B cell (primary cell): Measurements from ENCODE around the gene EFCAB7. TPM values are rescaled to one million over a fixed set of nuclear protein-coding genes. Genes with fewer than 3 reads are reported as not detected.

Source experiments
- ATAC-seq: fragments of 200-7000 bp; cut with Tn5 transposase; one replicate; pipeline ENCODE4 v1.10.0; 2021; ENCODE audit warnings: low read depth, mild to moderate bottlenecking, moderate number of reproducible peaks, moderate library complexity
- CTCF ChIA-PET: fragments of 350-600 bp; sonication (Branson Sonifier 250); formaldehyde crosslinking; loops from one replicate; lab custom pipeline; 2021; ENCODE audit warnings: antibody characterized with exemption, inconsistent platforms; lab: Charles Lee
- POLR2A ChIA-PET: fragments of 350-600 bp; sonication (Branson Sonifier 250); formaldehyde crosslinking; loops from one replicate; lab custom pipeline; 2021; ENCODE audit warnings: antibody characterized with exemption; lab: Charles Lee
- DNase-seq: peaks from one replicate; pipeline ENCODE4 v3.0.0; 2013
- H2AFZ ChIP-seq: 2 replicates; pipeline ENCODE4 v1.6.1; 2012; ENCODE audit warnings: mild to moderate bottlenecking, low read depth, low read length; ENCODE audit not compliant: insufficient read depth, poor library complexity, severe bottlenecking
- H3K27ac ChIP-seq, 2 donors: 1 replicate in 1 of 2; 2 replicates in 1 of 2; pipeline ENCODE4 v1.5.1; 2012 to 2013; ENCODE audit warnings: low read length in 2 of 2, mild to moderate bottlenecking in 2 of 2, moderate library complexity in 1 of 2
- H3K27me3 ChIP-seq, 4 experiments: fragments of 200-600 bp in 1 of 4; sonication (generic) in 1 of 4; replicated peaks in 1 of 4; 1 replicate in 2 of 4; 2 replicates in 2 of 4; pipeline versions ENCODE4 v1.6.1 to v1.7.0; 2013 to 2016; ENCODE audit warnings: low read length in 3 of 4, mild to moderate bottlenecking in 2 of 4, mixed read lengths in 1 of 4, moderate library complexity in 1 of 4; ENCODE audit not compliant: insufficient read depth in 4 of 4, control insufficient read depth in 3 of 4; ENCODE audit errors: control extremely low read depth in 1 of 4
- H3K36me3 ChIP-seq, 2 experiments: replicated peaks in 1 of 2; 1 replicate in 1 of 2; 2 replicates in 1 of 2; pipeline versions ENCODE4 v1.6.1 to v1.7.1; 2013; ENCODE audit warnings: low read length in 1 of 2; ENCODE audit not compliant: insufficient read depth in 2 of 2, control insufficient read depth in 1 of 2; ENCODE audit errors: control extremely low read depth in 1 of 2, extremely low read depth in 1 of 2
- H3K4me1 ChIP-seq, 2 donors: fragments of 200-600 bp in 1 of 2; sonication (generic) in 1 of 2; 1 replicate in 1 of 2; 2 replicates in 1 of 2; pipeline versions ENCODE4 v1.5.1 to v1.6.1; 2013 to 2017; ENCODE audit warnings: low read length in 2 of 2; ENCODE audit not compliant: control insufficient read depth in 2 of 2, insufficient read depth in 2 of 2
- H3K4me2 ChIP-seq: replicated peaks from 2 replicates; pipeline ENCODE3; 2012; ENCODE audit warnings: mild to moderate bottlenecking, low read depth, low read length; ENCODE audit not compliant: poor library complexity, severe bottlenecking
- H3K4me3 ChIP-seq, 5 experiments: fragments of 200-600 bp in 1 of 5; sonication (generic) in 1 of 5; 1 replicate in 3 of 5; 2 replicates in 2 of 5; pipeline versions ENCODE4 v1.5.1 to v1.7.0; 2011 to 2016; ENCODE audit warnings: low read length in 4 of 5, mild to moderate bottlenecking in 4 of 5, low read depth in 2 of 5, control low read depth in 1 of 5, moderate library complexity in 1 of 5; ENCODE audit not compliant: insufficient read depth in 1 of 5; ENCODE audit errors: control extremely low read depth in 1 of 5, extremely low read depth in 1 of 5
- H3K79me2 ChIP-seq: fragments of 200-600 bp; sonication (generic); one replicate; pipeline ENCODE4 v1.6.0; 2016; ENCODE audit warnings: low read length; ENCODE audit not compliant: control insufficient read depth, insufficient read depth
- H3K9ac ChIP-seq: fragments of 200-600 bp; sonication (generic); 2 replicates; pipeline ENCODE4 v1.6.1; 2017; ENCODE audit warnings: mild to moderate bottlenecking, low read length, moderate library complexity
- H3K9me3 ChIP-seq, 3 donors: one replicate each; pipeline versions ENCODE4 v1.6.1 to v1.7.1; 2013; ENCODE audit warnings: low read length in 2 of 3; ENCODE audit not compliant: control insufficient read depth in 2 of 3, insufficient read depth in 1 of 3; ENCODE audit errors: control extremely low read depth in 1 of 3
- H4K20me1 ChIP-seq: 2 replicates; pipeline ENCODE4 v1.6.0; 2012; ENCODE audit warnings: mild to moderate bottlenecking, low read length; ENCODE audit not compliant: insufficient read depth, control insufficient read depth, poor library complexity, severe bottlenecking
- H3K27ac Mint-ChIP-seq: one replicate; pipeline ENCODE4 v1.8.0; 2021; ENCODE audit warnings: mixed read lengths
- H3K27me3 Mint-ChIP-seq: one replicate; pipeline ENCODE4 v1.8.0; 2021; ENCODE audit warnings: mixed read lengths
- H3K4me1 Mint-ChIP-seq: one replicate; pipeline ENCODE4 v1.8.0; 2021; ENCODE audit warnings: mixed read lengths
- H3K4me3 Mint-ChIP-seq: one replicate; pipeline ENCODE4 v1.8.0; 2021; ENCODE audit warnings: mixed read lengths
- H3K9me3 Mint-ChIP-seq: one replicate; pipeline ENCODE4 v1.8.0; 2022; ENCODE audit warnings: mixed read lengths; ENCODE audit not compliant: insufficient read depth
- EZH2 ChIP-seq: IDR thresholded peaks from 2 replicates; pipeline ENCODE4 v1.6.1; 2012; ENCODE audit warnings: borderline replicate concordance, low read depth, mild to moderate bottlenecking, moderate library complexity, low read length; ENCODE audit not compliant: insufficient read depth, poor library complexity, severe bottlenecking
- WGBS: methylation state at CpG from one replicate; pipeline ENCODE4 v1.1.5; 2013; ENCODE audit warnings: missing lambda C conversion rate; ENCODE audit not compliant: insufficient coverage; 5-methylcytosine and 5-hydroxymethylcytosine counted together
- intact Hi-C: fragments of 100-400 bp; cut with micrococcal nuclease; formaldehyde crosslinking; loops from one replicate; pipeline ENCODE4 v1.10.0; 2022
- polyA plus RNA-seq: library from polyadenylated mRNA; depleted of rRNA; stranded (reverse); fragments of >200 nt; gene quantifications from 2 replicates; pipeline ENCODE4 v1.2.3, GENCODE V29; 2012
- total RNA-seq, 2 donors: library from RNA; stranded (reverse); fragments of 120-200 nt in 1 of 2; gene quantifications; 1 replicate in 1 of 2; 2 replicates in 1 of 2; pipeline versions ENCODE4 v1.2.3 to v1.2.4, GENCODE V29; 2013 to 2022
- TF ChIP-seq, protein P1 (sequence below): fragments of 200-600 bp; IDR thresholded peaks from one replicate; pipeline ENCODE4 v1.8.0; 2022; ENCODE audit warnings: antibody characterized with exemption, mild to moderate bottlenecking

EFCAB7 gene
- total and polyA plus RNA-seq, 2 donors (not counting 1 experiment from before 2014, with no cell fraction given), result 3.6 to 11.2 TPM

DNA sequence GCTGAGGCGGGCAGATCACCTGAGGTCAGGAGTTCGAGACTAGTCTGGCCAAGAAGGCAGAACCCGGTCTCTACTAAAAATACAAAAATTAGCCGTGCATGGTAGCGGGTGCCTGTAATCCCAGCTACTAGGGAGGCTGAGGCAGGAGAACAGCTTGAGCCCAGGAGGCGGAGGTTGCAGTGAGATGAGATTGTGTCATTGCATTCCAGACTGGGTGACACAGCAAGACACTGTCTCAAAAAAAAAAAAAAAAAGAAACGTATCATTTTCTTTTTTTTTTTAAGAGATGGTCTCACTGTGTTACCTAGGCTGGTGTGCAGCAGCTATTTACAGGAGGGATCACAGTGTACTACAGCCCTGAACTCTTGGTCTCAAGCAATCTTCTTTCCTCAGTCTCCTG is 47.6 kb upstream of the EFCAB7 start:
- no peak overlapping the region for H3K9ac ChIP-seq
- H3K79me2 ChIP-seq, result no peaks in the 10 kb centered on the region
- no peaks in the 10 kb centered on the region for H3K4me1 Mint-ChIP-seq
- H3K4me2 ChIP-seq, result no peak overlapping the region
- DNase-seq, result no peak
- POLR2A ChIA-PET, result no interaction called here
- no peak for TF ChIP-seq EZH2
- H3K4me3 Mint-ChIP-seq, result no peak overlapping the region
- no peak for ATAC-seq
- no peaks in the 10 kb centered on the region for H3K4me1 ChIP-seq
- peaks cover 1% of the 10 kb centered on the region for H3K9me3 Mint-ChIP-seq
- no peak overlapping the region for H3K4me3 ChIP-seq
- no peak overlapping the region for H3K27ac ChIP-seq
- no peaks in the 10 kb centered on the region for H4K20me1 ChIP-seq
- intact Hi-C loops, result no loop called here
- H2AFZ ChIP-seq, result no peak overlapping the region
- H3K27me3 Mint-ChIP-seq, result no peaks in the 10 kb centered on the region
- 96% methylated on average over 3 of the region's 7 CpGs for WGBS
- no peaks in the 10 kb centered on the region for H3K36me3 ChIP-seq
- H3K27ac Mint-ChIP-seq, result no peak overlapping the region
- peaks cover 0 to 2% (median 1%) of the 10 kb centered on the region in 3 donors for H3K9me3 ChIP-seq
- CTCF ChIA-PET, result interaction anchor here (0.7 kb wide), 1 partner anchor 769 kb away, joined by 3 read pairs; no protein-coding TSS in a partner anchor
- H3K27me3 ChIP-seq, result no peaks in the 10 kb centered on the region

DNA sequence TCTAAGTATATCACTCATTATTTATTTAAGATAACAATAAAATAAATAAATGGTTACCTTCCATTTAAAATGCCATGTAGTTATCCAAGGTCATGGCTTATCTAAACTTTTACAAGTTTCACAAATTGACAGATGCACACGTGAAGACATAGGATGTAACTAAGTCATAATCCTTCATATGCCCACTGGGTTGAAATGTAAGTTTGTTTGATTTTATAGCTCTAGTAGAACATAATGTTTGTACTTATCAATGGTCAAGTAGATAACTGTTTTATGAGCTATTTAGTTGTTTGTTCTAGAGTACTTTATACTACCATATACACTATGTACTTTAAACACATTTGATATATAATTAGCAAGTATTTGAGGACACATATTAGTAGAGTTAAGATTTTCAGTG is 43.3 kb upstream of the EFCAB7 start:
- Histone ChIP-seq H3K9ac (no peak overlapping the region), H3K4me3 (no peak overlapping the region), H3K36me3 (no peaks in the 10 kb centered on the region), H3K4me1 (no peaks in the 10 kb centered on the region), H3K27ac (no peak overlapping the region), H2AFZ (no peak overlapping the region), H3K79me2 (no peaks in the 10 kb centered on the region), H3K4me2 (no peak overlapping the region), H3K9me3 (no peaks in the 10 kb centered on the region), H4K20me1 (no peaks in the 10 kb centered on the region), H3K27me3 (no peaks in the 10 kb centered on the region)
- WGBS, result no CpG with 5 or more reads among the region's 1 CpG
- no peaks in the 10 kb centered on the region for H3K9me3 Mint-ChIP-seq
- TF ChIP-seq, protein P1, sequence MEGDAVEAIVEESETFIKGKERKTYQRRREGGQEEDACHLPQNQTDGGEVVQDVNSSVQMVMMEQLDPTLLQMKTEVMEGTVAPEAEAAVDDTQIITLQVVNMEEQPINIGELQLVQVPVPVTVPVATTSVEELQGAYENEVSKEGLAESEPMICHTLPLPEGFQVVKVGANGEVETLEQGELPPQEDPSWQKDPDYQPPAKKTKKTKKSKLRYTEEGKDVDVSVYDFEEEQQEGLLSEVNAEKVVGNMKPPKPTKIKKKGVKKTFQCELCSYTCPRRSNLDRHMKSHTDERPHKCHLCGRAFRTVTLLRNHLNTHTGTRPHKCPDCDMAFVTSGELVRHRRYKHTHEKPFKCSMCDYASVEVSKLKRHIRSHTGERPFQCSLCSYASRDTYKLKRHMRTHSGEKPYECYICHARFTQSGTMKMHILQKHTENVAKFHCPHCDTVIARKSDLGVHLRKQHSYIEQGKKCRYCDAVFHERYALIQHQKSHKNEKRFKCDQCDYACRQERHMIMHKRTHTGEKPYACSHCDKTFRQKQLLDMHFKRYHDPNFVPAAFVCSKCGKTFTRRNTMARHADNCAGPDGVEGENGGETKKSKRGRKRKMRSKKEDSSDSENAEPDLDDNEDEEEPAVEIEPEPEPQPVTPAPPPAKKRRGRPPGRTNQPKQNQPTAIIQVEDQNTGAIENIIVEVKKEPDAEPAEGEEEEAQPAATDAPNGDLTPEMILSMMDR, result no peak
- TF ChIP-seq EZH2, result no peak
- no peaks in the 10 kb centered on the region for H3K4me1 Mint-ChIP-seq
- no peak overlapping the region for H3K4me3 Mint-ChIP-seq
- ChIA-PET POLR2A (no interaction called here), CTCF (no interaction called here)
- H3K27ac Mint-ChIP-seq, result no peak overlapping the region
- intact Hi-C loops, result no loop called here
- DNase-seq (no peak), ATAC-seq (no peak)
- no peaks in the 10 kb centered on the region for H3K27me3 Mint-ChIP-seq
